ENCODE results near the gene POLR1A.

POLR1A gene

DNA sequence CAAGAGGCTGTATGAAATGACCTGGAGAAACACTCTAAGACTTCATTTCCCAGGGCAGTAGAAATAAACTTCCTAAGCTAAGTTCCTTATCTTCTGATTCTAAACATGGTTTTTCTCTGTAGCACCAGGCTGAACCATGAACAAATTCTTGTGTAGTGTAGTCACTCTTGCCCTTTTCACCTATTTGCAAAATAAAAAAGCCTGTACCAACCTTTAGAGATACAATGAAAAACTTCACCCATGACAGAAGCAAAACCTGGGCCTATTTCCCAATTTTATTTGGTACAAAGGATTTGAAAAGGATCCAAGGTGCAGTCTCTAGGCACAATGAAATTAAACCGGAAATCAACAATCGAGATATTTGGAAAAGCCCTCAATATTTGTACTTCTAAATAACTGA is 43.6 kb downstream of the POLR1A start:
- H4K20me1 ChIP-seq (ENCODE audit: control insufficient read depth, insufficient read depth, low read depth, low read length) = no peaks in the 10 kb centered on the region
- TF ChIP-seq EZH2phosphoT487 (IDR thresholded peaks at IDR 0.05; ENCODE audit: borderline replicate concordance, low read length) = no peak
- TF ChIP-seq, protein P1, sequence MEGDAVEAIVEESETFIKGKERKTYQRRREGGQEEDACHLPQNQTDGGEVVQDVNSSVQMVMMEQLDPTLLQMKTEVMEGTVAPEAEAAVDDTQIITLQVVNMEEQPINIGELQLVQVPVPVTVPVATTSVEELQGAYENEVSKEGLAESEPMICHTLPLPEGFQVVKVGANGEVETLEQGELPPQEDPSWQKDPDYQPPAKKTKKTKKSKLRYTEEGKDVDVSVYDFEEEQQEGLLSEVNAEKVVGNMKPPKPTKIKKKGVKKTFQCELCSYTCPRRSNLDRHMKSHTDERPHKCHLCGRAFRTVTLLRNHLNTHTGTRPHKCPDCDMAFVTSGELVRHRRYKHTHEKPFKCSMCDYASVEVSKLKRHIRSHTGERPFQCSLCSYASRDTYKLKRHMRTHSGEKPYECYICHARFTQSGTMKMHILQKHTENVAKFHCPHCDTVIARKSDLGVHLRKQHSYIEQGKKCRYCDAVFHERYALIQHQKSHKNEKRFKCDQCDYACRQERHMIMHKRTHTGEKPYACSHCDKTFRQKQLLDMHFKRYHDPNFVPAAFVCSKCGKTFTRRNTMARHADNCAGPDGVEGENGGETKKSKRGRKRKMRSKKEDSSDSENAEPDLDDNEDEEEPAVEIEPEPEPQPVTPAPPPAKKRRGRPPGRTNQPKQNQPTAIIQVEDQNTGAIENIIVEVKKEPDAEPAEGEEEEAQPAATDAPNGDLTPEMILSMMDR (IDR thresholded peaks at IDR 0.05; ENCODE audit: low read depth, low read length, poor library complexity, severe bottlenecking) = no peak
- H3K4me1 ChIP-seq (ENCODE audit: control insufficient read depth, low read length) = no peaks in the 10 kb centered on the region
- no peaks in the 10 kb centered on the region for H3K9me2 ChIP-seq (replicated peaks; ENCODE audit: control insufficient read depth, low read length)
- no peaks in the 10 kb centered on the region for H3F3A ChIP-seq (ENCODE audit: control insufficient read depth, insufficient read depth)
- H3K4me2 ChIP-seq (ENCODE audit: low read length) = no peak overlapping the region
- H3K36me3 ChIP-seq (ENCODE audit: control insufficient read depth, low read length) = peaks cover 86% of the 10 kb centered on the region
- H3K27ac ChIP-seq (ENCODE audit: low read depth, low read length) = no peak overlapping the region
- H3K79me2 ChIP-seq (ENCODE audit: control insufficient read depth, low read length) = no peaks in the 10 kb centered on the region
- H3K27me3 ChIP-seq (ENCODE audit: control insufficient read depth, low read length) = no peaks in the 10 kb centered on the region
- no peak overlapping the region for H3K4me3 ChIP-seq (ENCODE audit: low read length)
- no peaks in the 10 kb centered on the region for H3K9me3 ChIP-seq (ENCODE audit: control insufficient read depth, insufficient read depth, low read length)

DNA sequence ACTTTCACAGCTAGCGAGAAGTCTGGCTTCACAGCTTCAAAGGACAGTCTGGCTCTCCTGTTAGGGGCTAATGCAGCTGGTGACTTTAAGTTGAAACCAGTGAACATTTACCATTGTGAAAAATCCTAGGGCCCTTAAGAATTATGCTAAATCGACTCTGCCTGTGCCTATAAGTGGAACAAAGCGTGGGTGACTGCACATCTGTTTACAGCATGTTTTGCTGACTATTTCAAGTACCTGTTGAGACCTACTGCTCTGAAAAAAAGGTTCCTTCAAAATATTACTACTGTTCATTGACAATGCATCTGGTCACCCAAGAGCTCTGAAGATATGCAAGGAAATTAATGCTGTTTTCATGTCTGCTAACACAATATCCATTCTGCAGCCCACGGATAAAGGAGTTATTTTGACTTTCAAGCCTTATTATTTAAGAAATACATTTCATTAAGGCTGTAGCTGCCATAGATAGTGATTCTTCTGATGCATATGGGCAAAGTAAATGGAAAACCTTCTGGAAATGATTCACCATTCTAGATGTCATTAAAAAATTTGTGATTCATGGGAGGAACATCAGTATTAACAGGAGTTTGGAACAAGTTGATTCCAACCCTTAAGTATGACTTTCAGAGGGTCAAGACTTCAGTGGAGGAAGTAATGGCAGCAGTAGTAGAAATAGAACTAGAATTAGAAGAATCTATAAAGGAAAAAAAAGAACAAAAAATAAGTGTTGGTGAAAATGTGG is 48.9 kb downstream of the POLR1A start:
- no peaks in the 10 kb centered on the region for H3K9me2 ChIP-seq (replicated peaks; ENCODE audit: control insufficient read depth, low read length)
- no peaks in the 10 kb centered on the region for H3K79me2 ChIP-seq (ENCODE audit: control insufficient read depth, low read length)
- no peaks in the 10 kb centered on the region for H4K20me1 ChIP-seq (ENCODE audit: control insufficient read depth, insufficient read depth, low read depth, low read length)
- H3K9me3 ChIP-seq (ENCODE audit: control insufficient read depth, insufficient read depth, low read length) = no peaks in the 10 kb centered on the region
- H3K4me3 ChIP-seq (ENCODE audit: low read length) = no peak overlapping the region
- no peaks in the 10 kb centered on the region for H3K4me1 ChIP-seq (ENCODE audit: control insufficient read depth, low read length)
- H3K4me2 ChIP-seq (ENCODE audit: low read length) = no peak overlapping the region
- no peaks in the 10 kb centered on the region for H3K27me3 ChIP-seq (ENCODE audit: control insufficient read depth, low read length)
- no peak overlapping the region for H3K27ac ChIP-seq (ENCODE audit: low read depth, low read length)
- H3F3A ChIP-seq (ENCODE audit: control insufficient read depth, insufficient read depth) = no peaks in the 10 kb centered on the region
- no peak for TF ChIP-seq EZH2phosphoT487 (IDR thresholded peaks at IDR 0.05; ENCODE audit: borderline replicate concordance, low read length)
- TF ChIP-seq, protein P1 (IDR thresholded peaks at IDR 0.05; ENCODE audit: low read depth, low read length, poor library complexity, severe bottlenecking) = no peak
- peaks cover 72% of the 10 kb centered on the region for H3K36me3 ChIP-seq (ENCODE audit: control insufficient read depth, low read length)

DNA sequence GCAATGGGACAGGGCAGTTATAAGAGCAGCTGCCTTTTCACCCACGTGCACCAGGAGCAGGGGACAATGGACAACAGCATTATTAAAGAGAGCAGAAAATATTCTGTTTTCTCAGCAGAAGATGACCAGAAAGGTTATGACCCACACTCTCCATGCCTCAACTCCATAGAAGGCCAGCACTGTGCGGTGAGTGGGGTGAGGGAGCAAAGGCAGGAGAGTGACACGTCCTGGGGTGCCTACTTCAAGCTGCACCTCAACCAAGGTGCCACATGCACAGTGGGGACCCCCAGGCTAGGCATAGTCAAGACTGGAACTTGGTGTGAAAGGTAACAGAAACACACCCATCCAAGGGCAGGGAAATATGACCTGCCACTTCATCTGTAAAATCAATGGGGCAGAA is 50.4 kb downstream of the POLR1A start:
- Histone ChIP-seq H3K9me3 (ENCODE audit: control insufficient read depth, insufficient read depth, low read length) (no peaks in the 10 kb centered on the region), H4K20me1 (ENCODE audit: control insufficient read depth, insufficient read depth, low read depth, low read length) (no peaks in the 10 kb centered on the region), H3F3A (ENCODE audit: control insufficient read depth, insufficient read depth) (no peaks in the 10 kb centered on the region), H3K4me3 (ENCODE audit: low read length) (no peak overlapping the region), H3K9me2 (replicated peaks; ENCODE audit: control insufficient read depth, low read length) (no peaks in the 10 kb centered on the region), H3K4me1 (ENCODE audit: control insufficient read depth, low read length) (no peaks in the 10 kb centered on the region), H3K27me3 (ENCODE audit: control insufficient read depth, low read length) (no peaks in the 10 kb centered on the region), H3K36me3 (ENCODE audit: control insufficient read depth, low read length) (peaks cover 69% of the 10 kb centered on the region), H3K27ac (ENCODE audit: low read depth, low read length) (no peak overlapping the region), H3K4me2 (ENCODE audit: low read length) (no peak overlapping the region), H3K79me2 (ENCODE audit: control insufficient read depth, low read length) (no peaks in the 10 kb centered on the region)
- TF ChIP-seq, protein P1 (IDR thresholded peaks at IDR 0.05; ENCODE audit: low read depth, low read length, poor library complexity, severe bottlenecking) = no peak
- TF ChIP-seq EZH2phosphoT487 (IDR thresholded peaks at IDR 0.05; ENCODE audit: borderline replicate concordance, low read length) = no peak
